WERI-Rb-1 (cell line): ENCODE results near the gene RSPH1.
A peak's percentile ranks its signal among the peaks of the same experiment; 100 is the strongest.

Experiments used
- DNase-seq: peaks from one replicate; pipeline ENCODE4 v3.0.0-alpha.2; 2020
- H3K27ac ChIP-seq: fragments of 250-450 bp; sonication (Bioruptor Pico); 2 replicates; pipeline ENCODE4 v1.5.1; 2020; ENCODE audit warnings: mild to moderate bottlenecking, moderate library complexity
- H3K27me3 ChIP-seq: fragments of 250-450 bp; sonication (Bioruptor Pico); 2 replicates; pipeline ENCODE4 v1.5.1; 2021; ENCODE audit warnings: mild to moderate bottlenecking, low read depth, moderate library complexity; ENCODE audit not compliant: insufficient read depth, severe bottlenecking
- H3K36me3 ChIP-seq: fragments of 250-450 bp; sonication (Bioruptor Pico); 2 replicates; pipeline ENCODE4 v1.5.1; 2020; ENCODE audit warnings: mild to moderate bottlenecking, moderate library complexity
- H3K4me3 ChIP-seq: 2 replicates; pipeline ENCODE4 v1.5.1; 2011; ENCODE audit warnings: low read depth, mild to moderate bottlenecking, control low read depth, low read length
- H3K9me3 ChIP-seq: fragments of 250-450 bp; sonication (Bioruptor Pico); 2 replicates; pipeline ENCODE4 v1.5.1; 2021; ENCODE audit warnings: mild to moderate bottlenecking, moderate library complexity; ENCODE audit not compliant: severe bottlenecking
- TF ChIP-seq, protein P1 (sequence below): IDR thresholded peaks from 2 replicates; pipeline ENCODE4 v1.5.1; 2011; ENCODE audit warnings: low read depth, mild to moderate bottlenecking, control low read depth, inconsistent platforms, low read length

Gene RSPH1

DNA sequence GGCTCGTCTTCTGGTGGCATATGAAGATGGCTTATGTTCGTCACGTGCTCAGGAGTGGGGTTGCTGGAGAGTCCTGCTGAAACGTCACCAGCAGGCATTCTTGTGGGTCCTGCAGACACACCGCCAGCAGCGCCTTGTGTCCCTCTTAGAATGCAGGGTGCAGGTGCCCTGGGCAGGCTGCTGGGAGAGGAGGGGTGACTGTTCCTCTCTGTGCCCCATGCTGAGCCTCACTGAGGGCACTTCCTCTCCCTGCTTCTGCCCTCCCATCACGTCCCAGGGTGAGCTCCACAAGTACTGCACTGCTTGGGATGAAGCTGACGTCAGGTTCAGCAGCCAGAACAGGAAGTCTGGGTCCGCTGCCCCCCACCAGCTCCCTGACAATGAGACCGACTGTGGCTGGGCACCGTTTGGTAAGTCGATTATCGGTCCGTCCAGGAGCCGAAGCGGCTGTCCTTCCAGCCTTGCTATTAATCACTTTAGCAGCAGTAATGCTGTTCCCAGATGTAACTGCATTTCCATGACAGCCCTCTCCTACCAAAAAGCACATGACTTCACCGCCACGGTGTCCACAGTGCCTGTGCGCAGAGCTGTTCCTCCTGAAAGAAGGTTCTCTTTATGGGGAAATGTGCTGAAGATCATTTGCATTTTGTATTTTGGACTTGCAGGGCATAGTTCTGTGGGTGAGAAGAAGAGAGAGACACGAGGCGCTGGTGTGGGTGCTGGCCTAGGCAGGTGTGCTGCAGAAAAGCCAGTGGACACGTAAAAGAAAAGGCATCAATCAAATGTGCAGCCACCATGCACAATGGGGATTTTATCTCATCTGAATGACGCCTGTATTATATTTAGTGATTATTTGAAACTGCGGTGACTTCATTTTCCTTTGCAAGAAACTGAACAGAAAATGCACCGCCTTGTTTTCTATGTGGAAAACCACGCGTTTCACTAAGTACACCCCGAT, 38.7 kb upstream of the RSPH1 start:
- Histone ChIP-seq H3K9me3 (no peaks in the 10 kb centered on the region), H3K27me3 (no peaks in the 10 kb centered on the region), H3K36me3 (no peaks in the 10 kb centered on the region), H3K4me3 (peak overlapping the region; percentile 23), H3K27ac (no peak overlapping the region)
- peak; percentile 57 for DNase-seq
- TF ChIP-seq, protein P1, sequence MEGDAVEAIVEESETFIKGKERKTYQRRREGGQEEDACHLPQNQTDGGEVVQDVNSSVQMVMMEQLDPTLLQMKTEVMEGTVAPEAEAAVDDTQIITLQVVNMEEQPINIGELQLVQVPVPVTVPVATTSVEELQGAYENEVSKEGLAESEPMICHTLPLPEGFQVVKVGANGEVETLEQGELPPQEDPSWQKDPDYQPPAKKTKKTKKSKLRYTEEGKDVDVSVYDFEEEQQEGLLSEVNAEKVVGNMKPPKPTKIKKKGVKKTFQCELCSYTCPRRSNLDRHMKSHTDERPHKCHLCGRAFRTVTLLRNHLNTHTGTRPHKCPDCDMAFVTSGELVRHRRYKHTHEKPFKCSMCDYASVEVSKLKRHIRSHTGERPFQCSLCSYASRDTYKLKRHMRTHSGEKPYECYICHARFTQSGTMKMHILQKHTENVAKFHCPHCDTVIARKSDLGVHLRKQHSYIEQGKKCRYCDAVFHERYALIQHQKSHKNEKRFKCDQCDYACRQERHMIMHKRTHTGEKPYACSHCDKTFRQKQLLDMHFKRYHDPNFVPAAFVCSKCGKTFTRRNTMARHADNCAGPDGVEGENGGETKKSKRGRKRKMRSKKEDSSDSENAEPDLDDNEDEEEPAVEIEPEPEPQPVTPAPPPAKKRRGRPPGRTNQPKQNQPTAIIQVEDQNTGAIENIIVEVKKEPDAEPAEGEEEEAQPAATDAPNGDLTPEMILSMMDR = no peak

DNA sequence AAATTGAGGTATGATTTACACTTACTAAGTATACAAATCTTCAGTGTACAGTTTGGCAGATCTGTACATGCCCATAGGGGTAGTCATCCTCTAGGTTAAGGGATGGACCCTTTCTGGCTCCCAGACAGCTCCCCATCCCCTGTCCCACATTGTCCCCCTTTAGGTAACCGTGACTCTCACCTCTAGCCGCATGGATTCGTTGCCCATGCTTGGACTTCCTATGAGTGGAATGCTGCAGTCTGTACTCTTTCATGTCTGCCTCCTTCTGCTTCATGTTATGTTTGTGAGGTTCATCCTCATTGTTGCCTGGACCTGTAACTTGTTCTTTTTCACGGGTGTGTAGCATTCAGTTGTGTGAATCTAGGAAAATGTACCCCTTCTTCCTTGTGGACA, 37.9 kb upstream of the RSPH1 start:
- no peak overlapping the region for H3K27ac ChIP-seq
- DNase-seq = no peak
- TF ChIP-seq, protein P1 = no peak
- no peaks in the 10 kb centered on the region for H3K36me3 ChIP-seq
- no peaks in the 10 kb centered on the region for H3K27me3 ChIP-seq
- no peaks in the 10 kb centered on the region for H3K9me3 ChIP-seq
- H3K4me3 ChIP-seq = no peak overlapping the region

DNA sequence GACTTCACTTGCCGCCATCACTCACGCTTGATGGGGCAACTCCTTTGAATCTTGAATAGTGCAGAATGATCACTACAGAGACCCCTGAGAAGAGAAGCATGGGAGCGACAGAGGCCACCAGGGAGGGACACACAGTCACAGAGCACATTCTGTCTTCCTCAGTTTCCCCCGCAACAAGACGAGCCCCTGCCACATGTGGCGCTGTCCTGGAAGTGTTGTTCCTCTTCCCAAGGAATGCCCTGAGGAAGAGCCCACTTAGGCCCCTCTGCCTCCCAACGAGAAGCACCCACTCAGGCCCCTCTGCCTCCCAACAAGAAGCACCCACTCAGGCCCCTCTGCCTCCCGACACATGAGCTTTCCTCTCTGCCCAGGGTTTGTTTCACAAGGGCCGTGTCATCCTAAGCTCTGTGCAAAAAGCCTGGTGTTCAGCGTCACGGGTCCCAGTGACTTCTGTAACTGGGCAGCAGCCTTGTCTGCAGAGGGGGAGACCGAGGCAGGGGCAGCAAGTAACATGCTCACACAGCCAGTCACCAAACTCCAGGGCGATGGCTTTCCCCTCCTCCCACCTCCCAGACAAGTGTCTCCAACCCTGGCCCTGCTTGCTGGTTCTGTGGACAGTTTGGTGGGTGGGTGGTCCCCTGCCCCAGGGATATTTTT, 37.4 kb upstream of the RSPH1 start:
- DNase-seq = no peak
- no peak overlapping the region for H3K27ac ChIP-seq
- TF ChIP-seq, protein P1 = no peak
- H3K27me3 ChIP-seq = no peaks in the 10 kb centered on the region
- H3K36me3 ChIP-seq = no peaks in the 10 kb centered on the region
- no peak overlapping the region for H3K4me3 ChIP-seq
- H3K9me3 ChIP-seq = no peaks in the 10 kb centered on the region

DNA sequence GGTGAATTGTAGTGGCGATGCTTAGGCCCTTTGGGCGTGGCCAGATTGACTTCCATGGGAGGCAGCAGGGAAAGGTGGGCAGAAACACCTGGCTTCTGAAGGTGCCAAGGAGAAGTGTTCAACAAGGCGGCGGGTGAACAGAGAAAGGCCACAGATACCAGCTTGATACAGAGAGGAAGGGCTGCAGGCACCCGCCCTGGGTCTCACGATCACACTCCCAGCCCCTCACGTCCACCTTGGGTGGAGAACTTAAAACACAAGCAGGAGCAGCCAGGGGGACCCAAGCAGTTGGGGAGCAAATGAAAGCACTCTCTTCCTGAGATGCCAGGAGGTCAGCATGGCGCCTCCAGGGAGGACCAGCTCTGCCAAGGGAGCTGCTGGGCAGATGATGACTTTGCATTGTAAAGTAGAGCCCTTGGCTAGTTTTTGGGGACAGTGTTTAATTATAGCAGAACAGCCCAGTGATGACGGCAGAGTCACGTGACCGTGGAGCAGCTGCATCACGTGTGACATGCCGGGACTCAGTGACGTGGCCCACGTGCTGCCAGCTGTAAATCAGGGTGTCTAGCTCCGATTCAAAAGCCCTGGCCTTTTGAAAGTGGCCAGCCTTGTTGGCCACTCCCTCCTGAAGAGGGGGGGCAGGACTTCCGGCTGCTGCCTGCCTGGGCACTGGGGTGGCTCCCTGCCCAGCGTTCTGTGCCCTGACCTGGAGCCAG, 36.6 kb upstream of the RSPH1 start:
- TF ChIP-seq, protein P1 = no peak

DNA sequence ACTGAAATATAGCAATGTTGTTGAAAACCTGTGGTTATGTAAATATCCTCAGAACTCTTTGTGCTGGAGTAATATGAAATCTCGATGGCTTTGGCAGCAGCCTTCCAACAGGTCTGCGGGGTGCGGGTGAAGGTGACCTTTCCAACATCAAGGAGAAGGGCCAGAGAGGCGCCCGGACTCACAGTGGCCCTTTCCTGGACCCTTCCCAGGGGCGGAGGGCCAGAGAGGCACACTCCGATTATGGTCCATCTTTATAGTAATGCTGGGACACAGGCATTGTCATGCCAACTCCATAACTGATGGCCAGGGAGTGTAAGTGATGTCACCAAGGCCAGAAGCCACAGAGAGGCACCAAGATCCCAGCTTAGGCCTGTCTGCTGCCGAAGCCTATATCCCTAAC, 35.7 kb upstream of the RSPH1 start:
- H3K27ac ChIP-seq = no peak overlapping the region

More for the DNA sequence above, 36.6 kb upstream of the RSPH1 start:
- no peak overlapping the region for H3K4me3 ChIP-seq
- H3K27me3 ChIP-seq = no peaks in the 10 kb centered on the region
- H3K9me3 ChIP-seq = no peaks in the 10 kb centered on the region
- no peaks in the 10 kb centered on the region for H3K36me3 ChIP-seq
- H3K27ac ChIP-seq = no peak overlapping the region
- no peak for DNase-seq

More for the DNA sequence above, 35.7 kb upstream of the RSPH1 start:
- no peak for DNase-seq
- no peaks in the 10 kb centered on the region for H3K9me3 ChIP-seq
- H3K27me3 ChIP-seq = no peaks in the 10 kb centered on the region
- no peak overlapping the region for H3K4me3 ChIP-seq
- no peaks in the 10 kb centered on the region for H3K36me3 ChIP-seq
- TF ChIP-seq, protein P1 = no peak
